ENCODE data around the gene PTX4.

Gene PTX4, protein sequence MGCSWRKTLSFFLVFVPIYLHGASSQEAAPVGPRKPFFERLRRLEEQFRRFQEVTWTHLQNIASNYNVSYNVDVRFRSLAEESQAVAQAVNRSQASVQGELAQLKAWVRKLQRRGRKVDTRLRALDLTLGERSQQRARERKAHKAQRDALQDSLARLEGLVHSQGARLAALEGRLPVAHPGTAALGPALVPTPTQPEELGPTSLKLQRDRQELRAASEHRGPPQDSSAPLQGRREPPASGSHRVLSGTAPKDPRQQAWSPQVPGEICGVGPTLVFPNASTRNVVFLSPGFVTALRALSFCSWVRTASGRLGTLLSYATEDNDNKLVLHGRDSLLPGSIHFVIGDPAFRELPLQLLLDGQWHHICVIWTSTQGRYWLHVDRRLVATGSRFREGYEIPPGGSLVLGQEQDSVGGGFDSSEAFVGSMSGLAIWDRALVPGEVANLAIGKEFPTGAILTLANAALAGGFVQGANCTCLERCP

DNA sequence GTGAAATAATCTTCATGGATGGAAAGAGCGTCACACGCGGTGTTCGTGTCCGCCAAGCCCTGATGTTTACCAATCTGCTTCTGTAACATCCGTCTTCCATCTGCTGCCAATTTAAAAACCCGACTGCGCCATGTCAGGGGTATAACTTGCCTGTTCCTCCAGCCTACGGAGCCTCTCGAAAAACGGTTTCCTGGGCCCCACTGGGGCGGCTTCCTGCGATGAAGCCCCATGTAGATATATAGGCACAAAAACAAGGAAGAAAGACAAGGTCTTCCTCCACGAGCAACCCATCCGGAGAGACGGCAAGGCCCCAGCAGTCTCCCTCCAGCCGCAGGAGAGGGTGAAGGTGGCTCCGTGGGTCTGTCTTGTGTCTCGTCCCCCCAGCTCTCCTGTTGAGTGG is at the start of gene PTX4:
TSS of gene PTX4 (minus strand) at position 326 of the 400 bp plus-strand sequence. CDS start at position 291, 35 bp downstream.
- Mint-ChIP-seq H3K27ac (no peak within 1 kb of the TSS), H3K27me3 (no peaks in the 10 kb centered on the region), H3K36me3 (peaks cover 0 to 3% of the 10 kb centered on the region in 2 donors), H3K4me3 (no peak within 1 kb of the TSS), H3K9me3 (no peaks in the 10 kb centered on the region), H3K4me1 (peaks cover 6 to 12% of the 10 kb centered on the region in 2 donors)
- DNase-seq (no peak), ATAC-seq (replicated peaks) (no peak)

DNA sequence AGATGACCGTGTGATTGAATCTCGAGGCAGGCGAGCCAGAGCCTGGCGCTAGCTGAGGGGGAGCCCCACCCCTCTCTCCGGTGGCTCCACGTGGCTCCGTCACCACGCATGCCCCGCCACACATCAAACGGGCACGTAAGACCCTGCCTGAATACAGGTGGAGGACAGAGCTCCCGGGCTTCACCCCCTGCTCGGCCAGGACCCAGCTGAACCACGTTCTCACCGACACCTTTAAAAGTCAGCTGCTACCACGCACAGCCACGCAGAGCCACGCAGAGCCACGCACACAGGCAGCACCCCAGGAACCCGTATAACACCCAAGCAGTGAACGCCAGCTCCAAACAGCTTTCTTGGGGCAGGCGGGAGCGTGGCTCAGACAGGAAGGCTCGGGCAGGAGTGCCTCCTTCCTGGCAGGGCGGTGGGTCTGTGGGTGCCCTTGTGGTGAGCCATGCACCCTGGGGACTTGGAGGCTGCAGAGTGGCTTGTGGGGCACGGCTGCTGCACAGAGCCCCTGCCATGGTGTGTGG is 49.1 kb upstream of the PTX4 start:
- H3K4me3 Mint-ChIP-seq = no peak overlapping the region
- no peak for DNase-seq
- ATAC-seq (replicated peaks) = peak in 1 of 2 donors; percentile 19

DNA sequence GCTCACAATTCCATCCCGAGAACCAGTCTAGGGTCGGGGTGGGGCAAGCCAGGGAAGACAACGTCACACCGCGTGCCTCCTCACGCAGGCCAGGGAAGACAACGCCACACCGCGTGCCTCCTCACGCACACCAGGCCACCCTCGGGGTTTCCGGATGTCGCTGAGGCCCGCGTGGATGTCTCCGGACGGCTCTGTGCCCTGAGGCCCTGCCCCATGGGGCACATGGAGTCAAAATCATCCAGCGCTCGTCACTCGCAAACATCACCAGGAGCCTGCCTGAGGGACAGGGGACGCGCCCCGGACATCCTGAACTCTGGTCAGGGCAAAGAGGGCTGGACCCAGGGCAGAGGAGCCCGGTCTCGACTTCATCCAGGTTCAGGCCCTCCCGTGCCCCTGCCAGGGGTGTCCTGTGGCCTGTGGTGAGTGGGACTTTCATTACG is 48.4 kb upstream of the PTX4 start:
- no peak for ATAC-seq (replicated peaks)
- peaks cover 0 to 32% of the 10 kb centered on the region in 2 donors for H3K27me3 Mint-ChIP-seq
- H3K4me3 Mint-ChIP-seq = no peak overlapping the region
- H3K36me3 Mint-ChIP-seq = peaks cover 0 to 16% of the 10 kb centered on the region in 2 donors
- no peak for DNase-seq
- peaks cover 42 to 43% of the 10 kb centered on the region in 2 donors for H3K4me1 Mint-ChIP-seq
- no peak overlapping the region for H3K27ac Mint-ChIP-seq
- no peaks in the 10 kb centered on the region for H3K9me3 Mint-ChIP-seq

More for the DNA sequence above, 49.1 kb upstream of the PTX4 start:
- H3K27me3 Mint-ChIP-seq = peaks cover 0 to 32% of the 10 kb centered on the region in 2 donors
- no peaks in the 10 kb centered on the region for H3K9me3 Mint-ChIP-seq
- H3K27ac Mint-ChIP-seq = peak overlapping the region; percentile 47
- H3K36me3 Mint-ChIP-seq = peaks cover 0 to 16% of the 10 kb centered on the region in 2 donors
- peaks cover 42 to 46% of the 10 kb centered on the region in 2 donors for H3K4me1 Mint-ChIP-seq

DNA sequence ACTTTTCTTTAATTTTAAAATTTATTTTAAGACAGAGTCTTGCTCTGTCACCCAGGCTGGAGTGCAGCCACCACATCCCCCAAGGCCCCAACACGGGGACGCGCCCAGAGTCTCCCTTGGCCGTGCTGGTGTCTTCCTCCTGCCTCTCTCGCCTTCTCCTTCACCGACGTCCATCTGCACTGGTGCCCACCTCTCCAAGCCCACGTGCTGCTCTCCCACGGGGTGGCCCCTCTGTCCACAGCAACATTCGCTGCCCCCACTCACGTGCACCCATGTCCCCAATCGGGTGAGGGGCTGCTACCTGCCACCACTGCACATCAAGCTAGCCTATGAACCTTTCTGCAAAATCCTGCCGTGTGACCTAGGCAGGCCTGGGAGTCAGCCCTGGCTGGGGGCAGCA is 47.9 kb upstream of the PTX4 start:
- H3K27ac Mint-ChIP-seq = no peak overlapping the region
- ATAC-seq (replicated peaks) (no peak), DNase-seq (no peak)
- no peaks in the 10 kb centered on the region for H3K9me3 Mint-ChIP-seq
- no peak overlapping the region for H3K4me3 Mint-ChIP-seq
- H3K36me3 Mint-ChIP-seq = peaks cover 0 to 16% of the 10 kb centered on the region in 2 donors
- H3K27me3 Mint-ChIP-seq = peaks cover 0 to 32% of the 10 kb centered on the region in 2 donors
- peaks cover 38 to 43% of the 10 kb centered on the region in 2 donors for H3K4me1 Mint-ChIP-seq

DNA sequence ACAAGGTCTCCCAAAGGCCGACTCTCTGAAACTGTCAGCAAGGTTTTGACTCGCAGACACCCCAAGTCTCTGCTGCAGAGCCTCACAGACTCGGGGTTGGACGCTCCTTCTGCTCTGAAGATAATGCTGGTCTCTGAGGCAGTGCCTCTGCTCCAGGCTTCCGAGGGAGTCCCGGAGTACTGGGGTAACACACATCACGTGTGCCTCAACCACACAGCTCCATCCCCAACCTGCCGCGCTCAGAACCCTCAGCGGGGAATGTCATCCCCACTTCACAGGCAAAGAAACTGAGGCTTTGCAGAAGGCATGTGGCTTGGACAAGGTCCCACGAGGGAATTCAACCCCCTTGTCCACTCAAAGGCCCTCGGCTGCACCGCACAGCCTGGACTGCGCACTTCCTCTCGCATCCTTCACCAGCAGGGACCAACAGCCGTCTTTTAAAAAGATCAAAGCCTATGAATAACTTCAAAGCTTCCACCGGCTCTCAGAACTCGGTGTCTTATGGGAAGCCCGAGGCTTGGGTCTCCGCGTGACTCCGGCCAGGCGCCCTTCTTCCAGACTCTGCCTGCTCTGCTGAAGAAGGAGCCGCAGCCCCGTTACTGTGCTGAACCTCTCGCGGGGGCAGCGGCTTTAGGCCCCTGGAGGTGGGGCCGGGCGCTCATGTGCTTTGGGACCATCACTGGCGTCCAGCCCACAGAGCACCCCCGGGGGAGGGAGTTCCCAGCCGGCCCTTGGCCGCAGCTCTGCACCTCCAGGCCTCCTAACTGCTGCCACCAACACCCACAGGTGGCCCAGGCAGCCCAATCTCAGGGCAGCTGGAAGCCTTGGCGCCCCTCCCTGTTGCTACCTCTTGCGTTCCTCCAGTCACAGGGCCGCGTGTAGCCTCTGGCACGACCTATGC is 46.9 kb upstream of the PTX4 start:
- Mint-ChIP-seq H3K27me3 (peaks cover 0 to 32% of the 10 kb centered on the region in 2 donors), H3K9me3 (no peaks in the 10 kb centered on the region), H3K36me3 (peaks cover 0 to 16% of the 10 kb centered on the region in 2 donors), H3K27ac (peak overlapping the region; percentile 75), H3K4me3 (peak overlapping the region in 1 of 2 donors; percentile 78), H3K4me1 (peaks cover 38 to 43% of the 10 kb centered on the region in 2 donors)
- no peak for ATAC-seq (replicated peaks)
- no peak for DNase-seq

DNA sequence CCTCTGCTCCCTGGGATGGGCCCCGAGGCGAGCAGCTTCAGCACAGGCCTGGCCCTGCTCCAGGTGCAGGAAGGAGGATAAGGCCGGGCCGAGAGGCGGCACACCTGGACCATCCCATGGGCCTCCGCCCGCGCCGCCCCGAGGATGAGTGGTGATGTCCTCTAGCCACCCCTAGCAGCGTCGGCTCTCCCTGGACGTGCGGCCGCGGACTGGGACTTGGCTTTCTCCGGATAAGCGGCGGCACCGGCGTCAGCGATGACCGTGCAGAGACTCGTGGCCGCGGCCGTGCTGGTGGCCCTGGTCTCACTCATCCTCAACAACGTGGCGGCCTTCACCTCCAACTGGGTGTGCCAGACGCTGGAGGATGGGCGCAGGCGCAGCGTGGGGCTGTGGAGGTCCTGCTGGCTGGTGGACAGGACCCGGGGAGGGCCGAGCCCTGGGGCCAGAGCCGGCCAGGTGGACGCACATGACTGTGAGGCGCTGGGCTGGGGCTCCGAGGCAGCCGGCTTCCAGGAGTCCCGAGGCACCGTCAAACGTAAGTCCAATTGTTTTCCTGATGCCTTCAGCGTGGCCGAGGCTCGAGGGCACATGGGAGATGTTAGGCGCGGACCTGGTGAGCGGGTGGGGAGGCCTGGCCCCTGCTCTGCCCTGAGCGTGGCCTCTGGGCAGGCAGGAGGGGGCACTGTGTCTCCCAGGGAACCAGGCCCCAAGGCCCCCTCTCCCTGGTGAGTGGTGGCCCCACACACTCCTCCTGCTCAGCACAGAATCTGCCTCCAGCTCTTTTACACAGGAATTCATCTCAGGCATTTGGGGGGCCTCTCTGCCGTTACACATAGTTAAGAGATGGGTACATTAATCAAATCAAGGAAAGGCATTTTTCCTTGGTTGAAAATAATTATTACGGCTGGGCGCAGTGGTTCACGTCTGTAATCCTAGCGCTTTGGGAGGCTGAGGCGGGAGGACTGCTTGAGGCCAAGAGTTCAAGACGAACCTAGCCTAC is 45.6 kb upstream of the PTX4 start:
- peaks cover 35 to 40% of the 10 kb centered on the region in 2 donors for H3K4me1 Mint-ChIP-seq
- no peaks in the 10 kb centered on the region for H3K9me3 Mint-ChIP-seq
- peaks cover 0 to 16% of the 10 kb centered on the region in 2 donors for H3K36me3 Mint-ChIP-seq
- H3K4me3 Mint-ChIP-seq = peak overlapping the region; percentile 64 to 78
- no peak for DNase-seq
- peaks cover 0 to 32% of the 10 kb centered on the region in 2 donors for H3K27me3 Mint-ChIP-seq
- peak; percentile 15 to 56 for ATAC-seq (replicated peaks)
- peak overlapping the region; percentile 84 for H3K27ac Mint-ChIP-seq

DNA sequence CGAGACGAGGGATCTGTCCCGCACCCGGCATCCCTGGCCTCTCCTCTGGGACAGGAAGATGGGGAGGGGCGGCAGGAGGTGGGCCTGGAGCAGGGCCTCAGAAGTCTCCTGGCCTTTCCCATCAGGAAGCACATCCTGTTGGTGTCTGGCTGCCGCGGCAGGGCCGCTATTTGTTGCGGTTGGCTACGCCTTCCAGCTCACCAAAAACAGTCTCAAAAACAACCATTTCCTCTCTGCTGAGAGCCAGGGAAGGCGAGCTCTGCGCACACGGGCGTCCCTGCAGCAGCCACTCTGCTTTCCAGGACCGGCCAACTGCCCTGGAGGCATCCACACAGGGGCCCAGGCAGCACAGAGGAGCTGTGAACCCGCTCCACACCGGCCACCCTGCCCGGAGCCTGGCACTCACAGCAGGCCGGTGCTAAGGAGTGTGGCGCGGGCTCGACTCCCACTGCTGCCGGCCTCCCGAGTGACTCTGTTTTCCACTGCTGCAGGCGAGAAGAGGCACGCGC is 44.8 kb upstream of the PTX4 start, which contains the start of gene TMEM204:
TSS of gene TMEM204 (plus strand) at position 224 of the 509 bp plus-strand sequence. CDS start 610 bp downstream, outside the sequence.
- peaks cover 0 to 32% of the 10 kb centered on the region in 2 donors for H3K27me3 Mint-ChIP-seq

DNA sequence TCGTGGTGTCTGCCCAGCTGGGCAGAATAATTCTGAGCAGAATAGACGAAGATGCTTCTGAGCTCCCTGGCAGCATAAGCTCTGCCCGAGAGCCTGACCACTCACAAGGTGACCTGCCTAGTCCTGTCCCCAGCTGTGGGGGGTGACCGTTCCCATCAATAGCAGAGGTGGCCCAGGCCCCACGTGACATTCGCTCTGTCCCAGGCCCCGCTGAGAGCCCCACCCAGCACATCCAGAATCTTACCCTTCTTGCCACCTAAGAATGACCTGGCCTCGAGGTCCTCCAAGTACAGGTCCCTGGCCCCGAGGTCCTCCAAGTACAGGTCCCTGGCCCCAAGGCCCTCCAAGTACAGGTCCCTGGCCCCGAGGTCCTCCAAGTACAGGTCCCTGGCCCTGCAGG is 44.0 kb upstream of the PTX4 start:
- peaks cover 0 to 10% of the 10 kb centered on the region in 2 donors for H3K36me3 Mint-ChIP-seq
- no peak overlapping the region for H3K27ac Mint-ChIP-seq
- no peak for DNase-seq
- no peak for ATAC-seq (replicated peaks)
- H3K27me3 Mint-ChIP-seq = peaks cover 0 to 31% of the 10 kb centered on the region in 2 donors
- no peak overlapping the region for H3K4me3 Mint-ChIP-seq
- H3K4me1 Mint-ChIP-seq = peaks cover 21 to 28% of the 10 kb centered on the region in 2 donors
- H3K9me3 Mint-ChIP-seq = no peaks in the 10 kb centered on the region

More for the DNA sequence above, 44.8 kb upstream of the PTX4 start, which contains the start of gene TMEM204:
- Mint-ChIP-seq H3K27ac (peak within 1 kb of the TSS; percentile 84), H3K36me3 (peaks cover 0 to 13% of the 10 kb centered on the region in 2 donors), H3K4me3 (peak within 1 kb of the TSS; percentile 64 to 78), H3K4me1 (peaks cover 28 to 32% of the 10 kb centered on the region in 2 donors), H3K9me3 (no peaks in the 10 kb centered on the region)
- DNase-seq = no peak
- ATAC-seq (replicated peaks) = peak; percentile 38 to 55

DNA sequence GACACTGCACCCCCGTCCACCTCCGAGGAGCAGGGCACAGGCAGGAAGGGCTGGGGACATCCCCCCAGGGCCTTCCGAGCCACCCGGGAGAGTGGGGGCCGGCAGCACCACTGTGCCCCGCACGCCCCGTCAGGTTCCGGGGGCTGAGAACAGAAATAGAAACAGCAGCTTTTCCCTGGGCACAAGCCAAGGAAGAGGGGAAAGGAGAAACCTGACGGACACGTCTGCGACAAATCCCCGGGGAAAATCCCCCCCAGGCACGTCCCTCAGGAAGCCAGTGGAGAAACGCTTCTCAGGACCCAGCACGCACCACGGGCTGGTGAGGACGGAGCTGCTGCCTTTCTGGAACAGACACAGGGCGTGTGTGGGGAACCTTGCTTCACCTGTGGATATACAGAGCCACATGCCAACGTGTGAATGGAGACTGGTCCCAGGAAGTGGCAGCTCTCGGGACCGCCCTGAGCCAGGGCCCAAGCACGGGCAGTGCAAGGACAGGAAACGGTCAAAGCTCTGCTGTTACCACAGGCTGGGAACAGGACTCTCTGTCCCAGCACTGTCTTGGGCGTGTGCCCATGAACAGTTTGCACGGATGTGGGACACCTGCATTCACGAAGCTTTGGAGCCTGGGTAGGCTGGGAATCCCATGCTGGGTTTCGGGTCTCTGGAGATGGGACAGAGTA is 43.5 kb upstream of the PTX4 start:
- Mint-ChIP-seq H3K4me3 (no peak overlapping the region), H3K36me3 (peaks cover 0 to 5% of the 10 kb centered on the region in 2 donors), H3K27me3 (peaks cover 0 to 28% of the 10 kb centered on the region in 2 donors), H3K4me1 (peaks cover 21 to 25% of the 10 kb centered on the region in 2 donors), H3K27ac (no peak overlapping the region), H3K9me3 (no peaks in the 10 kb centered on the region)
- DNase-seq (no peak), ATAC-seq (replicated peaks) (no peak)

DNA sequence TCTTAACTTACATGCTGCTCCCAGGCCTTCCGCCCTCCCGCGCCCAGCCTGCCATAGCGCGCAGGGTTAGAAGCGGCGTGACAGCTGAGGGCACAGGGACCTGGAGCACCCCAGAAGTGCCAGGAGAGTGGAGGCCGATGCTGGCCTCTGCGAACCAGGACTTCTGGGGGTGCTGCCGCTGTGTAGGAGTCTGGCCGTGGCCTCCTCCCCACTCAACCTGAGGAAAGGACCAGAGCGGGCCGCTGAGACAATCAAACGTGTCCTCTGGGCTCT is 42.8 kb upstream of the PTX4 start:
- H3K4me3 Mint-ChIP-seq = no peak overlapping the region
- H3K9me3 Mint-ChIP-seq = no peaks in the 10 kb centered on the region
- peaks cover 0 to under 1% of the 10 kb centered on the region in 2 donors for H3K36me3 Mint-ChIP-seq
- H3K27me3 Mint-ChIP-seq = peaks cover 0 to 24% of the 10 kb centered on the region in 2 donors
- H3K27ac Mint-ChIP-seq = no peak overlapping the region
- ATAC-seq (replicated peaks) (no peak), DNase-seq (no peak)
- peaks cover 21% of the 10 kb centered on the region in 2 donors for H3K4me1 Mint-ChIP-seq

DNA sequence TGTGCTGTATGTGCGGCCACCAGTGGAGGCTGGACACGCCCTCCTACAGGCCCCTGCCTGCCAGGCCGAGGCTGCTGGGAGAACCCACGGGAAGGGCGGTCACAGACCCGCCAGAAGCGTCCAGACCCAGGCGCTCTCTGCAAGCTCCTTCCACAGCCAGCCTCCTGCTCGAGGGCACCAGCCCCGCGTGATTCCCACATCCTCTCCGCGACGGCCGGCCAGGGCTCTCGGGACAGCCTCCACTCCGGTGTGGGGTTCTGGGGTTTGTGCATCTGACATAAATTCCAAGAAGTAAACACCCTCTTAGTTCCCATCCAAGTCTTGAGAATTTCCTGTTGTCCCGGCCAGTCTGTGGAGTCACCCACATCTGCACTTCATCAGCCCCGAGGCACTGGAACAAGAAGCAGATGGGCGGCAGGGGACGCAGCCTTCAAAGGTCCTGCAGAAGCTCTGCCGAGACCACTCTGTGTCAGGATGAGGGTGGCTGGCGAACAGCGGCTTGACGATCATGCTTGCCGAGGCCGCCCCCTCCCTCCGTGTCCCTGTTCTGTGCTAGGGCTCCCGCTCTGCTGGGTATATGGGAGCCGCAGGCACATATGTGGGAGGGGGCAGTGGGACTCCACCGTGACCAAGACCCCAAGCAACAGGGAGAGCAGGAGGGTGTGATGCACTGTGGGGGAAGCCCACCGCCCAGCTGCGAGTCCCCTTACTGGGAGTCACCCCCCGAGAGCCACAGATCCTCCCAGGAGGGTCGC is 42.3 kb upstream of the PTX4 start:
- Mint-ChIP-seq H3K27me3 (peaks cover 0 to 22% of the 10 kb centered on the region in 2 donors), H3K9me3 (no peaks in the 10 kb centered on the region), H3K36me3 (no peaks in the 10 kb centered on the region), H3K27ac (no peak overlapping the region), H3K4me3 (no peak overlapping the region), H3K4me1 (peaks cover 21% of the 10 kb centered on the region in 2 donors)
- ATAC-seq (replicated peaks) (no peak), DNase-seq (no peak)

DNA sequence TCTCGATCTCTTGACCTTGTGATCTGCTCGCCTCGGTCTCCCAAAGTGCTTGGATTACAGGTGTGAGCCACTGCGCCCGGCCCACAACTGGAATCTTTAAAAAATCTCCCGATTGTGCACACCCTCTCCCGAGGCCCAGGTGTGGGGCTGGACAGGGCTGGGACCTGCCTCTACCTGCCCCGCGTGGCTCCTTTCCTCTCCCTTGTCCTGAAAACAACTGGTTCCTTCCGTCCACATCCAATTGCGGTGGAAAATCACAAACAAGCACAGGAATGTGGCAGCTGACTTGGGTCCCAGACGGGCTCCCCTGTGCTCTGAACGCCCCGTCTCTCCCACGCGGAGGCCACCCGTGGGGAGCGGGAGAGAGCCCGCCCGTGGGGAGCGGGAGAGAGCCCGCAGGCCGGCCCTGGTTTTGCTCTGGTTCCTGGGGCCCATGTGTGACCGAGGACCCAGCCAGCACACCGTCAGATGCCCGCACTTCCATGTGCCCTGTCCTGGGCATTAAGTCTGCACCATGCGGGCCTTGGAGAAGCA is 41.7 kb upstream of the PTX4 start:
- no peaks in the 10 kb centered on the region for H3K36me3 Mint-ChIP-seq
- peaks cover 0 to 20% of the 10 kb centered on the region in 2 donors for H3K27me3 Mint-ChIP-seq
- no peak overlapping the region for H3K4me3 Mint-ChIP-seq
- ATAC-seq (replicated peaks) (no peak), DNase-seq (no peak)
- peaks cover 19 to 20% of the 10 kb centered on the region in 2 donors for H3K4me1 Mint-ChIP-seq
- H3K9me3 Mint-ChIP-seq = no peaks in the 10 kb centered on the region
- H3K27ac Mint-ChIP-seq = no peak overlapping the region

All from stimulated activated naive B cell treated with anti-CD40 and anti-IgM and Interleukin-4, amounts not matched to agents 10 μg/mL and 1 μg/mL and 100 μg/mL, for 72 hours (primary cell).